Myocyte (in vitro differentiated cells): ENCODE measurements around the gene MED9. TPM values are rescaled to one million over a fixed set of nuclear protein-coding genes. Genes with fewer than 3 reads are reported as not detected.
A peak's percentile ranks its signal among the peaks of the same experiment; 100 is the strongest.

ENCODE experiments used
- DNase-seq: peaks from one replicate; pipeline ENCODE4 v3.0.0-alpha.2; 2012; ENCODE audit warnings: low read depth
- total RNA-seq: library from RNA; depleted of rRNA; stranded (reverse); fragments of >200 nt; gene quantifications from 2 replicates; pipeline ENCODE4 v1.2.3, GENCODE V29; 2014

MED9 gene
- total RNA-seq, 1 donor from 2014 or later, result 22.4 TPM

DNA sequence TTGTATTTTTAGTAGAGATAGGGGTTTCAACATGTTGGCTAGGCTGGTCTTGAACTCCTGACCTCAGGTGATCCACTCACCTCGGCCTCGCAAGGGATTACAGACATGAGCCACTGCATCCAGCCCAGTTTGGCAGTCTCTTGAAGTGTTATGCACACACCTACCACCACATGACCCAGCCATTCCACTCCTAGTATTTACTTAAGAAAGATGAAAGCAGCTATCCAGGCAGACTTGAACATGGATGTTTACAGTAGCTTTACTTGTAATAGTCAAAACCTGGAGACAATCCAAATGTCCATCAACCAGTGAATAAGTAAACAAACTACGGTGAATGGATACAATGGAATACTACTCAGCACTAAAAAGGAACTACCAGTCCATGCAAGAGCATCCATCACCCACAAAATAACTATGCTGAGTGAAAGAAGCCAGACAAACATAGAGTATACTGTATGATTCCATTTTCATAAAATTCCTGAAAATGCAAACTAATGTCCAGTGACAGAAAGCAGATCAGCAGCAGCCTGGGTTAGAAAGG lies 57.2 kb downstream of the MED9 start:
- DNase-seq, result no peak

DNA sequence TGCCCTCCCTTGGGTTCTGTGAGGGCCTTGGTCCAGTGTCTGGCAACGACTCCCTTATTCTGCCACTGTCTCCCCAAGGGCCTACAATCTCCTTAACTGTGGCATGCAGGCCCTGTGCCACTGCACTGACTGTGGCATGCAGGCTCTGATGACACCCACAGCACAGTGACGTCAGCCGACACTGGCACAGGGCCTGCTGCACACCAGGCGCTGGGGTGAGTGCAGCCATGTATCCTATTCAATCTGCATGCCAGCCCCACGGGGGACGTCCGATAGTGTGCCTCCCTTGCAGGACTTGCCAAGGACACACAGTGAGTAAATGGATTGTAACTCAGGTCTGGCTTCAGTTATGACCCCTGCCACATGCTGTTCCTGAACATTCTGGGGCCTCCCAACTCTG lies 59.2 kb downstream of the MED9 start:
- DNase-seq, result peak; percentile 77

DNA sequence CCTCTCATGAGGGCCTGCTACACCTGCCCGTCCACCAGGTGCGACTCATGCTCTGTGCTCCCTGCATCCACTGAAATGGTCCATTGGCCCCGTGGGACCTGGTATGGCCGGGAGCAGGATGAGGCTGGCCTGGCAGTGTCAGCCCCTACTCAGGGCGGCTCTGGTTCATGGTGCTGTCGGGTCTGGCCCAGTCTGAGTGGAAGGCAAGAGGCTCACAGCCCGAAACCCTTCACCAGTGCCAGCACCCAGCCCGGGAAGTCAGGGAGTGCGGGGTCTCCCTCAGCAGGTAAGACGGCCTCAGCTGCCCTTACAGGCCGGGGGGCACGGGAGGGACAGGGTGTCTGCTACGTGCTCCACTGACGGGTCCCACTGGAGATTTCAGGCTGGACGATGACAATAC lies 59.9 kb downstream of the MED9 start:
- no peak for DNase-seq

GRCh38 chr17:17537311-17538099 lies 60.7 kb downstream of the MED9 start:
- DNase-seq, result peak; percentile 22

DNA sequence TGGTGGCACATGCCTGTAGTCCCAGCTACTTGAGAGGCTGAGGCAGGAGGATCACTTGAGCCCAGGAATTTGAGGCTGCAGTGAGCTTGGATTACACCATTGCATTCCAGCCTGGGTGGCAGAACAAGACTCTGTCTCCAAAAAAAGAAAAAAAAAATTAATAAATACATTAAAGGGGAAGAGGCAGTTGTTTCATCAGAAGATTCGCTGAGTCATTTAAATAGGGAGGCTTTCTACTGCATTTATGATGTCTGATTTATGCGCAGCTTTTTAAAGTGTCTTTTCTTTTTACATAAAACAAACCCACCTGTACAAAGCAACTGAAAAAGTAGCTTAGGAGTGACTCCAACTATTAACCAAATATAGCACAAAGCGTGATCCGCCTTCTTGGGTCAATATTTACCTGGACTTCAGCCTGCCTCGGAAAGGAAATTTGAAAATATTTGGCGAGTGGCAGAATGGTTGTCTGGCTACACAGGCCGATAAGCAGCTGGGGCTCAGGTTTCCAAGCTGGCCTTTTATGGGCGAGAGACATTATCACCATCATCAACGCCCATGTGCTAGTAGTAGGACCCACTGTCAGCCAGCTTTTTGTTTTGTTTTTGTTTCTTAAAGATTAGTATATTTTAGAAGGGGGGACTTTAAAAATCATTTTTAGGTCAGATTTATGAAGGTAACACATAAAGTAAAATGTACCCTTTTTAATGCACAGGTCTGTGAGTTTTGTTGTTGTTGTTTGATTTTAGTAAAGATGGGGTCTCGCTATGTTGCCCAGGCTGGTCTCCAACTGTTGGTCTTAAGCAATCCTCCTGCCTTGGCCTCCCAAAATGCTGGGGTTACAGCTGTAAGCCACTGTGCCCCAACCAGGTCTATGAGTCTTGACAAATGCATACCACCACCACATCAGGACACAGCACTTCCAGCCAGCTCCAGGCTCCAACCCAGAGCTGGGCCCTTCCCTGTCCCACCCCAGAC lies 61.9 kb downstream of the MED9 start:
- DNase-seq, result peak; percentile 13

GRCh38 chr17:17539591-17539990 lies 62.8 kb downstream of the MED9 start:
- no peak for DNase-seq

DNA sequence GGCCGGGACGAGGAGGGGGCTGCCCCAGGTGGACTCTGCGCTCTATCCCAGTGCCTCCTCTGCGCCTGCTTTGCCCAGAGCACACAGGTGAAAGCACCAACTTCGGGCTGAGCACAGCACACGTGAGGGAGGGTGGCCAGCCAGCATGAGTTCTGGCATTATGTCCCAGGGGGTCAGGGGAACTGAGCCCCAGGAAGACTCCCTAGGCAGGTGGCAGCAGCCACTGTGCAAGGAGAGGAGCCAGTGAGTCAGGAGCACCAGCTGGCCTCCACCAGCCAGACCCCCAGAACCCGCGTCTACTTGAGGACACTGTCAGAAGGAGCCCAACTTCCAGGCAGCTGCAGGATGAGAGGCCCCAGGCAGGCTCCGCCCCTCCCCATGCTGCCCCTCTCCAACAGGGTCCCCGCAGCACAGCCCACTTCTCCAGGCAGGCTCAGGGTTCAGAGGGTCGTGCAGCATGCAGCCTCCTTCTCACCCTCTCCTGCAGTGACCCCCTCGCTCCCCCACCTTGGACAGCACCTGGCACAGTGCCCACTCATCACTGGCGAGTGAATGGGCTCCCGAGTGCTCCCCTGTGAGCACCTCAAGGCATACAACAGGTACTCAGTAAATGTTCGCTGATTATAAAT lies 63.6 kb downstream of the MED9 start:
- peak; percentile 44 for DNase-seq

GRCh38 chr17:17540935-17541639 lies 64.3 kb downstream of the MED9 start:
- DNase-seq, result peak; percentile 32

DNA sequence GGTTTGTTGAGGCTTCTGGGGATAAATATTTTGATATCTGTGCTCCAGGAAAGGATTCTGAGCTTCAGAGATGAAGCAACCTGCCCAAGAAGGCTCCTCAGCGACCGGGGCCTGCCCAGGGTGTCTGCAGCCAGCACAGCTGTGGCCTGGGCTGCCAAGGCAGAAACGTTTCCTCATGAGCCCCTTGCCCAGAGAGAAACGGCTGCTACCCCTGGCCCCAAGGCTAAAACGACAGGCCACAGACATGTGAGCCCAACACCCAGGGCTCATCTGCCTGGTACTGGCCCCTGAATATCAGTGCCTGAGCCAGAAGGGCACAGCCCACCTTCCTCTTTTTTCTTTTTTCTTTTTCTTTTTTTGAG lies 64.8 kb downstream of the MED9 start:
- DNase-seq, result no peak

Other genes with a start within 250 kb of the MED9 start
- 66.4 TPM in 2 replicates for gene FLCN, start 239.8 kb upstream of the MED9 start, total RNA-seq
- 85.2 and 104 TPM in 2 replicates for gene COPS3, start 195.8 kb upstream of the MED9 start, total RNA-seq
- gene NT5M, start 173.6 kb upstream of the MED9 start, total RNA-seq, result 12.4 and 19.3 TPM in 2 replicates
- gene RASD1, start 19.4 kb downstream of the MED9 start, total RNA-seq, result 0.94 and 2.7 TPM in 2 replicates
- 36.6 and 40.3 TPM in 2 replicates for gene PEMT, start 114.7 kb downstream of the MED9 start, total RNA-seq
- 6.5 and 9.1 TPM in 2 replicates for gene RAI1, start 204.5 kb downstream of the MED9 start, total RNA-seq